Left lung (tissue), 10 donors: ENCODE data around the gene LHFPL3. TPM values are rescaled to one million over a fixed set of nuclear protein-coding genes. Genes with fewer than 3 reads are reported as not detected.
A peak's percentile ranks its signal among the peaks of the same experiment; 100 is the strongest.

Experiments
- ATAC-seq: fragments of 200-7000 bp; cut with Tn5 transposase; one replicate; pipeline ENCODE4 v1.9.1; 2020; ENCODE audit warnings: moderate library complexity
- DNase-seq, 4 donors: peaks; one replicate each; pipeline ENCODE4 v3.0.0-alpha.2; 2013 to 2020
- H3K27ac ChIP-seq, 2 donors: fragments of 200-600 bp; sonication (generic) in 1 of 2; one replicate each; pipeline versions ENCODE4 v1.5.0 to v1.8.0; 2020 to 2021
- H3K27me3 ChIP-seq, 2 donors: fragments of 200-600 bp; sonication (generic) in 1 of 2; one replicate each; pipeline versions ENCODE4 v1.5.0 to v1.8.0; 2020 to 2021
- H3K36me3 ChIP-seq, 2 donors: fragments of 200-600 bp; sonication (generic) in 1 of 2; one replicate each; pipeline versions ENCODE4 v1.5.0 to v1.8.0; 2020 to 2021
- H3K4me1 ChIP-seq, 2 donors: fragments of 200-600 bp; one replicate each; pipeline ENCODE4 v1.8.0; 2021
- H3K4me3 ChIP-seq, 2 donors: fragments of 200-600 bp; sonication (generic) in 1 of 2; one replicate each; pipeline versions ENCODE4 v1.5.0 to v1.8.0; 2020 to 2021; ENCODE audit warnings: mild to moderate bottlenecking in 1 of 2
- H3K9me3 ChIP-seq, 2 donors: fragments of 200-600 bp; sonication (generic) in 1 of 2; one replicate each; pipeline versions ENCODE4 v1.5.0 to v1.8.0; 2020 to 2021
- CTCF ChIP-seq, 2 donors: fragments of 200-600 bp; sonication (generic) in 1 of 2; IDR thresholded peaks; one replicate each; pipeline versions ENCODE4 v1.5.0 to v1.8.0; 2021; ENCODE audit warnings: antibody characterized with exemption in 2 of 2
- intact Hi-C, 2 donors: fragments of 100-400 bp; cut with DNase I; formaldehyde crosslinking; loops; one replicate each; pipeline versions ENCODE4 v1.11.2 to v1.14.2; 2022
- polyA plus RNA-seq, 6 donors: library from polyadenylated mRNA; unstranded; fragments of 120-200 nt; gene quantifications; one replicate each; pipeline ENCODE4 v1.2.1, GENCODE V29; 2013; ENCODE audit not compliant: insufficient read length in 6 of 6
- total RNA-seq, 2 donors: library from RNA; stranded (reverse); fragmentation: NEBNext Ultra II Directional; extraction: Animal tissue kit (Norgen Biotek cat#: 25700); gene quantifications; one replicate each; pipeline ENCODE4 v1.2.1, GENCODE V29; 2021
- donor health status: DM: no; HTN: yes; CAD: no.
- donor health status: DM: no; HTN: no; CAD: no.

Gene LHFPL3
- total and polyA plus RNA-seq, 8 donors, result 1.0 to 3.7 (median 2.5) TPM; not detected in 2

GRCh38 chr7:104940023-104940710, 611.8 kb downstream of the LHFPL3 start:
- Histone ChIP-seq H3K36me3 (no peaks in the 10 kb centered on the region), H3K4me3 (no peak overlapping the region), H3K4me1 (peaks cover 10 to 37% of the 10 kb centered on the region in 2 donors), H3K27me3 (no peaks in the 10 kb centered on the region), H3K9me3 (no peaks in the 10 kb centered on the region), H3K27ac (no peak overlapping the region)
- ATAC-seq, result no peak
- intact Hi-C loops, result no loop called here
- peak in 1 of 4 donors; percentile 81 for DNase-seq
- TF ChIP-seq CTCF (IDR thresholded peaks at IDR 0.05), result no peak

- H3K4me3 ChIP-seq, result peak overlapping the region in 1 of 2 donors; percentile 16
- intact Hi-C loops, result no loop called here
- no peaks in the 10 kb centered on the region for H3K36me3 ChIP-seq
- H3K9me3 ChIP-seq, result no peaks in the 10 kb centered on the region
- H3K27ac ChIP-seq, result peak overlapping the region; percentile 91 to 95
- H3K4me1 ChIP-seq, result peaks cover 20 to 56% of the 10 kb centered on the region in 2 donors
- ATAC-seq (peak; percentile 40), DNase-seq (peak in 3 of 4 donors; percentile 51 to 82 (median 78))
- H3K27me3 ChIP-seq, result no peaks in the 10 kb centered on the region
- no peak for TF ChIP-seq CTCF (IDR thresholded peaks at IDR 0.05)
These were observed 615.3 kb downstream of the LHFPL3 start for GRCh38 chr7:104943502-104944343.

- Histone ChIP-seq H3K4me1 (peaks cover 20 to 57% of the 10 kb centered on the region in 2 donors), H3K27ac (peak overlapping the region; percentile 91 to 95), H3K27me3 (no peaks in the 10 kb centered on the region), H3K9me3 (no peaks in the 10 kb centered on the region), H3K4me3 (no peak overlapping the region), H3K36me3 (no peaks in the 10 kb centered on the region)
- no peak for ATAC-seq
- TF ChIP-seq CTCF (IDR thresholded peaks at IDR 0.05), result no peak
- no peak for DNase-seq
- intact Hi-C loops, result no loop called here
These were observed 617.2 kb downstream of the LHFPL3 start for GRCh38 chr7:104945599-104945956.

- Histone ChIP-seq H3K36me3 (no peaks in the 10 kb centered on the region), H3K9me3 (no peaks in the 10 kb centered on the region), H3K4me3 (no peak overlapping the region), H3K27ac (peak overlapping the region; percentile 91 to 95), H3K4me1 (peaks cover 20 to 64% of the 10 kb centered on the region in 2 donors), H3K27me3 (no peaks in the 10 kb centered on the region)
- ATAC-seq, result no peak
- intact Hi-C loops, result no loop called here
- no peak for DNase-seq
- TF ChIP-seq CTCF (IDR thresholded peaks at IDR 0.05), result no peak
These were observed 617.9 kb downstream of the LHFPL3 start for GRCh38 chr7:104946338-104946737.

- Histone ChIP-seq H3K36me3 (no peaks in the 10 kb centered on the region), H3K4me3 (no peak overlapping the region), H3K9me3 (no peaks in the 10 kb centered on the region), H3K27ac (no peak overlapping the region), H3K27me3 (no peaks in the 10 kb centered on the region), H3K4me1 (peaks cover 10 to 42% of the 10 kb centered on the region in 2 donors)
- TF ChIP-seq CTCF (IDR thresholded peaks at IDR 0.05), result no peak
- ATAC-seq (no peak), DNase-seq (no peak)
- intact Hi-C loops, result no loop called here
These were observed 621.6 kb downstream of the LHFPL3 start for GRCh38 chr7:104950006-104950405.
